ENCODE data around the gene WDR27.
"Not testable (repeated sequence)": the region's sequence is repeated elsewhere in the genome, so short reads cannot be mapped to it uniquely, and the experiment has no call there.

The WDR27 gene

GRCh38 chr6:169469028-169469427 lies 232.8 kb downstream of the WDR27 start:
- H3K4me3 ChIP-seq (ENCODE audit: low read depth, low read length) = no peak overlapping the region
- TF ChIP-seq CTCF (IDR thresholded peaks at IDR 0.05; ENCODE audit: control insufficient read depth, extremely low read depth, insufficient read depth) = no peak
- DNase-seq (ENCODE audit: low read depth) = no peak

GRCh38 chr6:169467755-169468154 lies 234.1 kb downstream of the WDR27 start:
- H3K4me3 ChIP-seq (ENCODE audit: low read depth, low read length) = not testable (repeated sequence)

GRCh38 chr6:169466256-169466655 lies 235.6 kb downstream of the WDR27 start:
- not testable (repeated sequence) for H3K4me3 ChIP-seq (ENCODE audit: low read depth, low read length); DNase-seq (ENCODE audit: low read depth)

More at GRCh38 chr6:169467755-169468154, 234.1 kb downstream of the WDR27 start:
- DNase-seq (ENCODE audit: low read depth) = not testable (repeated sequence)

GRCh38 chr6:169457762-169458161 lies 244.1 kb downstream of the WDR27 start:
- no peak for DNase-seq (ENCODE audit: low read depth)
- no peak for TF ChIP-seq CTCF (IDR thresholded peaks at IDR 0.05; ENCODE audit: control insufficient read depth, extremely low read depth, insufficient read depth)
- no peak overlapping the region for H3K4me3 ChIP-seq (ENCODE audit: low read depth, low read length)

- TF ChIP-seq CTCF (IDR thresholded peaks at IDR 0.05; ENCODE audit: control insufficient read depth, extremely low read depth, insufficient read depth) = no peak
- DNase-seq (ENCODE audit: low read depth) = no peak
- no peak overlapping the region for H3K4me3 ChIP-seq (ENCODE audit: low read depth, low read length)
Measured at GRCh38 chr6:169456840-169457239, 245.0 kb downstream of the WDR27 start.

- no peak for TF ChIP-seq CTCF (IDR thresholded peaks at IDR 0.05; ENCODE audit: control insufficient read depth, extremely low read depth, insufficient read depth)
- no peak for DNase-seq (ENCODE audit: low read depth)
- H3K4me3 ChIP-seq (ENCODE audit: low read depth, low read length) = no peak overlapping the region
Measured at GRCh38 chr6:169455470-169455869, 246.4 kb downstream of the WDR27 start.

- DNase-seq (ENCODE audit: low read depth) = no peak
- TF ChIP-seq CTCF (IDR thresholded peaks at IDR 0.05; ENCODE audit: control insufficient read depth, extremely low read depth, insufficient read depth) = no peak
- no peak overlapping the region for H3K4me3 ChIP-seq (ENCODE audit: low read depth, low read length)
Measured at GRCh38 chr6:169454872-169455204, 247.0 kb downstream of the WDR27 start.

- no peak for DNase-seq (ENCODE audit: low read depth)
- TF ChIP-seq CTCF (IDR thresholded peaks at IDR 0.05; ENCODE audit: control insufficient read depth, extremely low read depth, insufficient read depth) = no peak
- H3K4me3 ChIP-seq (ENCODE audit: low read depth, low read length) = no peak overlapping the region
Measured at GRCh38 chr6:169454204-169454871, 247.5 kb downstream of the WDR27 start.
